Left cardiac atrium (tissue), 4 donors: Measurements from ENCODE around the gene DNAJB8. TPM values are rescaled to one million over a fixed set of nuclear protein-coding genes. Genes with fewer than 3 reads are reported as not detected.

ENCODE experiments used
- ATAC-seq, 2 donors: fragments of 200-7000 bp; cut with Tn5 transposase; one replicate each; pipeline ENCODE4 v1.9.1; 2020; ENCODE audit warnings: mild to moderate bottlenecking in 2 of 2, moderate library complexity in 2 of 2
- DNase-seq: peaks from one replicate; pipeline ENCODE4 v3.0.0-alpha.2; 2020
- intact Hi-C, 2 donors: fragments of 100-400 bp; cut with DNase I; formaldehyde crosslinking; loops; one replicate each; pipeline versions ENCODE4 v1.14.1 to v1.15.1; 2022 to 2023
- total RNA-seq, 2 donors: library from RNA; stranded (reverse); fragmentation: NEBNext Ultra II Directional; extraction: Animal tissue kit (Norgen Biotek cat#: 25700); gene quantifications; one replicate each; pipeline ENCODE4 v1.2.1, GENCODE V29; 2021
- donor health status: DM: no; HTN: yes; CAD: no.
- donor health status: DM: no; HTN: yes; CAD: no; lungs with severe emphysema.
- donor health status: DM: yes; HTN: yes; CAD: no.
- donor health status: Dilated cardiomyopathy.

DNAJB8 gene
- total RNA-seq, 2 donors from 2014 or later = not detected

GRCh38 chr3:128423525-128424147 is 43.1 kb downstream of the DNAJB8 start:
- ATAC-seq = no peak
- intact Hi-C loops = loop anchor here in 1 of 2 donors (10.0 kb wide), 1 partner anchor 161 kb away; no protein-coding TSS in a partner anchor
- DNase-seq = no peak

- intact Hi-C loops = loop anchor here in 1 of 2 donors (10.0 kb wide), 1 partner anchor 162 kb away; no protein-coding TSS in a partner anchor
- DNase-seq (no peak), ATAC-seq (no peak)
Observed at GRCh38 chr3:128422762-128423524, 43.7 kb downstream of the DNAJB8 start.

GRCh38 chr3:128421966-128422365 is 44.7 kb downstream of the DNAJB8 start:
- intact Hi-C loops = loop anchor here in 1 of 2 donors (10.0 kb wide), 1 partner anchor 163 kb away; no protein-coding TSS in a partner anchor
- DNase-seq = no peak
- no peak for ATAC-seq

- no peak for ATAC-seq
- no peak for DNase-seq
- intact Hi-C loops = loop anchor here in 1 of 2 donors (10.0 kb wide), 1 partner anchor 163 kb away; no protein-coding TSS in a partner anchor
Observed at GRCh38 chr3:128421439-128421836, 45.3 kb downstream of the DNAJB8 start.

GRCh38 chr3:128420720-128421438 is 45.8 kb downstream of the DNAJB8 start:
- ATAC-seq (no peak), DNase-seq (no peak)
- intact Hi-C loops = loop anchor here in 1 of 2 donors (10.0 kb wide), 1 partner anchor 164 kb away; no protein-coding TSS in a partner anchor

- no peak for DNase-seq
- intact Hi-C loops = loop anchor here in 1 of 2 donors (10.0 kb wide), 1 partner anchor 165 kb away; no protein-coding TSS in a partner anchor
- no peak for ATAC-seq
Observed at GRCh38 chr3:128420289-128420688, 46.4 kb downstream of the DNAJB8 start.

- intact Hi-C loops = no loop called here
- no peak for ATAC-seq
- DNase-seq = no peak
Observed at GRCh38 chr3:128419311-128419710, 47.4 kb downstream of the DNAJB8 start.

GRCh38 chr3:128418900-128419299 is 47.8 kb downstream of the DNAJB8 start:
- intact Hi-C loops = no loop called here
- DNase-seq (no peak), ATAC-seq (no peak)

- no peak for ATAC-seq
- intact Hi-C loops = no loop called here
- no peak for DNase-seq
Observed at GRCh38 chr3:128416578-128417211, 50.0 kb downstream of the DNAJB8 start.

GRCh38 chr3:128415773-128416577 is 50.7 kb downstream of the DNAJB8 start:
- intact Hi-C loops = no loop called here
- ATAC-seq (no peak), DNase-seq (no peak)

- no peak for DNase-seq
- intact Hi-C loops = no loop called here
- no peak for ATAC-seq
Observed at GRCh38 chr3:128415200-128415772, 51.4 kb downstream of the DNAJB8 start.

- intact Hi-C loops = no loop called here
- DNase-seq = no peak
- no peak for ATAC-seq
Observed at GRCh38 chr3:128413413-128414205, 53.1 kb downstream of the DNAJB8 start.

GRCh38 chr3:128413003-128413370 is 53.7 kb downstream of the DNAJB8 start:
- intact Hi-C loops = no loop called here
- DNase-seq (no peak), ATAC-seq (no peak)
